ENCODE results near the gene BICD1.
"Not testable (repeated sequence)": the region's sequence is repeated elsewhere in the genome, so short reads cannot be mapped to it uniquely, and the experiment has no call there.

BICD1 gene

GRCh38 chr12:32196250-32197198 is 89.9 kb downstream of the BICD1 start:
- no peak for DNase-seq (ENCODE audit: low spot score)

- DNase-seq (ENCODE audit: low spot score) = no peak
Measured at GRCh38 chr12:32197421-32197820, 90.8 kb downstream of the BICD1 start.

- no peak for DNase-seq (ENCODE audit: low spot score)
Measured at GRCh38 chr12:32198555-32198954, 91.9 kb downstream of the BICD1 start.

- no peak for DNase-seq (ENCODE audit: low spot score)
Measured at GRCh38 chr12:32201096-32201495, 94.4 kb downstream of the BICD1 start.

GRCh38 chr12:32201976-32202375 is 95.3 kb downstream of the BICD1 start:
- DNase-seq (ENCODE audit: low spot score) = no peak

- no peak for DNase-seq (ENCODE audit: low spot score)
Measured at GRCh38 chr12:32205731-32206130, 99.1 kb downstream of the BICD1 start.

GRCh38 chr12:32208355-32208754 is 101.7 kb downstream of the BICD1 start:
- DNase-seq (ENCODE audit: low spot score) = no peak

- no peak for DNase-seq (ENCODE audit: low spot score)
Measured at GRCh38 chr12:32211066-32211899, 104.6 kb downstream of the BICD1 start.

- no peak for DNase-seq (ENCODE audit: low spot score)
Measured at GRCh38 chr12:32211900-32212156, 105.2 kb downstream of the BICD1 start.

GRCh38 chr12:32214723-32215122 is 108.1 kb downstream of the BICD1 start:
- DNase-seq (ENCODE audit: low spot score) = no peak

- no peak for DNase-seq (ENCODE audit: low spot score)
Measured at GRCh38 chr12:32217354-32218310, 111.0 kb downstream of the BICD1 start.

- no peak for DNase-seq (ENCODE audit: low spot score)
Measured at GRCh38 chr12:32223941-32224340, 117.3 kb downstream of the BICD1 start.

- DNase-seq (ENCODE audit: low spot score) = no peak
Measured at GRCh38 chr12:32226768-32227167, 120.1 kb downstream of the BICD1 start.

GRCh38 chr12:32229971-32230612 is 123.4 kb downstream of the BICD1 start:
- no peak for DNase-seq (ENCODE audit: low spot score)

- no peak for DNase-seq (ENCODE audit: low spot score)
Measured at GRCh38 chr12:32230613-32230993, 124.0 kb downstream of the BICD1 start.

GRCh38 chr12:32231361-32231760 is 124.7 kb downstream of the BICD1 start:
- DNase-seq (ENCODE audit: low spot score) = not testable (repeated sequence)

GRCh38 chr12:32233568-32233967 is 126.9 kb downstream of the BICD1 start:
- DNase-seq (ENCODE audit: low spot score) = no peak

GRCh38 chr12:32235251-32235650 is 128.6 kb downstream of the BICD1 start:
- DNase-seq (ENCODE audit: low spot score) = no peak

GRCh38 chr12:32240162-32240561 is 133.5 kb downstream of the BICD1 start:
- no peak for DNase-seq (ENCODE audit: low spot score)

GRCh38 chr12:32240831-32241230 is 134.2 kb downstream of the BICD1 start:
- DNase-seq (ENCODE audit: low spot score) = no peak

- DNase-seq (ENCODE audit: low spot score) = no peak
Measured at GRCh38 chr12:32242641-32243040, 136.0 kb downstream of the BICD1 start.
